Measurements from ENCODE around the gene CLIC3.

The CLIC3 gene

DNA sequence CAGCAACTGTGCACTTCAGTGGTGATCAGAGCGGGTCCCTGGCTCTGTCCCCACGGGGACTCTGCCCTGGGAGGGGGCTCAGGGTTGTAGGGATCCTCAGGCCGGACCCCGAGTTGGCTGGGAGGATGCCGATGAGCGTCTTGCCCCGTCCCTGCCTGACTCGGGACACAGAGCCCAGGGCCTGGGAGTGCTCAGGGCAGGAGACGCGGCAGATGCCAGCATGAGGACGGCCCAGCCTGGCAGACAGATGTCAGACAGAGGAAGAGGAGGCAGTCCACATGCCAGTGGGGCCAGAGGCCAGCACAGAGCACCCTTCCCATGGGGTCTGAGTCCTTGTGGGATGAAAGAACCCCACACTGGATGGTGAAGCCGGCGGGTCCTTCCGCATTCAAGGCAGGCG is 33.0 kb downstream of the CLIC3 start:
- DNase-seq = no peak

DNA sequence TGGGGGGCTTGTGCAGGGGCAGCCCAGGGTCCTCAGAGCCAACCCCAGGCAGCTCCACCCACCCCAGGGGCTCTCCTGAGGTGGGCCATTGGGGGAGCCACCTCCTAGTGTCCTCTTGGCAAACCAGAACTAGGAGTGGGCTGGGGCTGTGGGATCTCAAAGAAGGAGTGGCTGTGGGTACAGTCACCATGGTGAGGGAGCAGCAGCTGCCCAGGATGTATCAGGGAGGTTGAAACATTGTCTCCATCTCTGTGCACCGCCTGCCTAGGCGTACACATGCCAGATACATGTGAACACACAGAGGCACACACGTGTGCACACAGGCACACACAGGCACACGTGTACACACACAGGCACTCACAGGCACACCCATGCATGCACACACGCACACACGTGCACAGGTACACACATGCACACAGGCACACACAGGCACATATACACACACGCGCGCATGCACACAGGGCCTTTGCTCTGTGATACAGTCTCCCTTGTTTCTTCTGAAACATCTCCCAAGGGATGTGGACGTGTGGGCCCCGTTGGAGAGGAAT is 33.6 kb downstream of the CLIC3 start:
- no peak for DNase-seq

DNA sequence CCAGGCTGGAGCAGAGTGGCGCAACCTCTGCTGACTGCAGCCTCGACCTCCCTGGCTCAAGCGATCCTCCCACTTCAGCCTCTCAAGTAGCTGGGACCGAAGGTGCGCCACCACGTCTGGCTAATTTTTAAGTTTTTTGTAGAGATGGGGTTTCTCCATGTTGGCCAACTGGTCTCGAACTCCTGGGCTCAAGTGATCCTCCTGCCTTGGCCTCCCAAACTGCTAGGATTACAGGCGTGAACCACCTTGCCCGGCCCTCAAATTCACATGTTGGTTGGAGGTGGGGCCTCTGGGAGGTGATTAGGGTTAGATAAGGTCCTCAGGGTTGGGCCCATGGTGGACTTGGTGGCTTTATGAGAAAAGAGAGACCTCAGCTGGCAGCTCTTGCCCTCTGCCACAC is 34.2 kb downstream of the CLIC3 start:
- no peak for DNase-seq

DNA sequence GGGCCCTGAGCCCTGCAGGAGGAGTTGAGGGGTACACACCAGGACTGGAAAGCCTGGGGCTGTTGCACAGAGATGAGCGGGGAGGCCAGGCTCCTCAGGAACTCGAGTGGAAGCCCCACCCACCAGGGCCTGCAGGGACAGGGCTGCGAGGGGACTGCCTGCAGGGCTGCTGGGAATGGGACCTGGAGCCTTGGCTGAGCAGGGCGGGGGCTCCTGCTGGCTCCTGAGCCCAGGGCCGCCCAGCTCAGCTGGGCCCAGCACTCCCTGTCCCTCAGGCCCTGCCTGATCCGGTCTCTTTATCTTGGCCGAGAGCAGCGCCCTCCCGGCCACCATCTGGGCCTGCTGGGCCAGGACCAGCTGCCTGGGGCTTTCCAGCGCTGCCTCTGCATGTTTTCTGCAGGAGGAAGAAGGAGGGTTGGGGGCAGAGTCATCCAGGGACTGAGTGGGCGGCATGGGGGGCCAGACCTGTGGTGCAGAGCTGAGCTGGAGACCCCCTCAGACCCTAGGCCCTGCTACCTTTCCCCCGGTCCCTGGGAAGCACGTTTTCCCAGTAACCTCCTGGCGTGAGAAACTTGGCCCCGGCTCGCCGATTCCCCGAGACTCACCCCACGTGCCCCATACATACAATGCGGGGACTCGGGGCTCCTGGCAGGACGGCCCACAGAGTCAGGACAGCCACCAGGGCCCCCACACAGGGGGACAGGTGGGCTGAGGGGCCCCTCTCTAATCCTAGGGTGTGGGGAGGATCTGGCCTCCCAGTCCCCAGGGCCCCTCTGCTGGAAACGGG is 34.9 kb downstream of the CLIC3 start:
- DNase-seq = no peak

DNA sequence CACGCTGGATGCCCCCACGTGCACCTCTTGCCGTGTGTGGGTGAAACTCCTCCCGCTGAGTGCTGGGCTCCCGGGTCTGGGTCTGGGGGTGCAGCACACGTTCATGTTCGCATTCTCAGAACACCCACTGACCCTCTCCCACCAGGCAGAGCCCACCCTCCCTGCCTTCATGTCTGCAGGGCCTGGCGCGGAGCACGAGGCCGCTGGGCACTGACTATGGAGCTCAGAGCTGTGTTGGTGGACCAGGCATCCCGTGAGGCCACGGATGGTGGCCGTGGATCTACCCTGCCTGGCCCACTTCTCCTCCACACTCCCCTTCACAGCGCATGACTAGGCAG is 35.5 kb downstream of the CLIC3 start:
- no peak for DNase-seq

DNA sequence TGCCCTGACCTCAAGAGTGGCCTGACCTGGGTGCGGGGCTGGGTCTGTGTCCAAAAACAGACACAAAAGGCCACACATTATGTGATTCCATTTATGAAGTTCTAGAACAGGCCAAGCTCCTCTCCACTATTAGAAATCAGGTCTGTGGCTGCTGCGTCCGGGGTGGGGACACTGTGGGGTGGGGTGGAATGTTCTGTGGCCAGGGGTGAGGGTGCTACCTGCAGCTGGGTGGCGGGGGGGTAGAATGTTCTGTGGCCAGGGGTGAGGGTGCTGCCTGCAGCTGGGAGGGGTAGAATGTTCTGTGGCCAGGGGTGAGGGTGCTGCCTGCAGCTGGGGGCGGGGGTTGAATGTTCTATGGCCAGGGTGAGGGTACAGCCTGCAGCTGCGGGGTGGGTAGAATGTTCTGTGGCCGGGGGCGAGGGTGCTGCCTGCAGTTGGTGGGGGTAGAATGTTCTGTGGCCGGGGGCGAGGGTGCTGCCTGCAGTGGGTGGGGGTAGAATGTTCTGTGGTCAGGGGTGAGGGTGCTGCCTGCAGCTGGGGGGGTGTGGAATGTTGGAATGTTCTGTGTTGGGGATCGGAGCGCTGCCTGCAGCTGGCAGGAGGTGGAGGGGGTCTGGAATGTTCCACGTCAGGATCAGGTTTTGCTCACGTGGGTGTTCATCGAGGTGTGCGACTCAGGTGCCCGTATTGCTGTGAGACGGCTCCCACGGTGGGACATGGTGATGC is 36.0 kb downstream of the CLIC3 start:
- no peak for DNase-seq

DNA sequence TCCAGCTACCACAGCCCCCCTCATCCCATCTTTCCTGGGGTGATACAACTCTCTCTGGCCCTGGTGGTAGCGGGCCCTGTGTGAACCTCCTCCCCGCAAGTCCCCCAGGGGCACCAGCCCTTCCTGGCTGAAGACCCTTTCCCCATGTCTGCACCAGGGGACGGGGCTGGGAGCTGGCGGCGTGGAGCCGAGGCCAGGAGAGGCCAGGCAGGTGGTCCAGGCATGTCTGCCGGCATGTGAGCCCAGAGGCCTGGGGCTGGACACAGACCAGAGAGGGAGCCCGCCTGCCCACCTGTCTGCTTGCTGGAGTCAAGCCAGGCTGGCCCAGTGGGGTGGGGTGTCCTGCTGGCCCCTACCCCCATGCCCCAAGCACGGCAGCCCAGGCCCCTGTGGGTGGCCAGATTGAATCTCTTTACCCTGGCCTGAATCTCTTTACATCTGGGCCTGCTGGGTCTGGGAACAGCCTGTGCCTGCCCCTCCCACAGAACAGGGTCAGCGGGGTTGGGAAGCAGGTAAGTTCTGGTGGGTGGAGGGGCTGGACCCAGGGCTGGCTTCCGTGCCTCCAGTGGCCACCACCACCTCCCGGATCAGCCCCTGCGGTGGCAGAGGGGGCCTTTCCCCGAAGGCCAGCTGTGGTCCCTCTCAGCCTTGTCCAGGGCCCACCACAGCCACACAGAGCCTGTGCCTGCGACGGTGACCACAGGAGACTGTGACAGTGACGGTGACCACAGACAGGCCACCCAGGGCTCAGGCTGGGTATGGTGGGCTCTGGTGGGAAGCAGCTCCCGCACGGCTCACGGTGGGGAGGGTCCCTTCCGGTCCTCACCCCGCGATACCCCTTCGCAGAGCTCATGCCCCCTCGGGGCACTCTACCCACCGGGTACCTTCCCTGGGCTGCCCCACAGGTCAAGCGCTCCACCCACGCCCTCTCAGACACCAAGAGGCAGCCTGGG is 37.2 kb downstream of the CLIC3 start:
- no peak for DNase-seq

DNA sequence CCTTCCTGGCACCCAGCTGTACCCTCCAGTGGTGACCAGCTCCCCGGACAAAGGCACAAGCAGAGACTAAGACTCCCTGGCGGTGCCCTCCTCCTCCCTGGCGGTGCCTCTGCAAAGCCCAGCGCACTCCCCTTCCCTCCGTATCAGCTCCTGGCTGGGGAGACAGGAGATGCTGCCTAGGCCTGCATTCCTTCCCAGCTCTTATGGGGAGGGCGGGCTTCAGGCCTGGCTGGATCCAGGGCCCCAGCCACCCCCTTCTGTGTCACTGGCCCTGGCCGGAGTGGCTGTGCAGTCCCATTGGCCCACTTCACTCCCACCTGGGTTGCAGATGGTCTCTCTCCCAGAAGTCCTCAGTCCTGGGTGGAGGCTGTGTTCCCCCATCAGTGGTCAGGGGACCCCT is 37.9 kb downstream of the CLIC3 start:
- no peak for DNase-seq

DNA sequence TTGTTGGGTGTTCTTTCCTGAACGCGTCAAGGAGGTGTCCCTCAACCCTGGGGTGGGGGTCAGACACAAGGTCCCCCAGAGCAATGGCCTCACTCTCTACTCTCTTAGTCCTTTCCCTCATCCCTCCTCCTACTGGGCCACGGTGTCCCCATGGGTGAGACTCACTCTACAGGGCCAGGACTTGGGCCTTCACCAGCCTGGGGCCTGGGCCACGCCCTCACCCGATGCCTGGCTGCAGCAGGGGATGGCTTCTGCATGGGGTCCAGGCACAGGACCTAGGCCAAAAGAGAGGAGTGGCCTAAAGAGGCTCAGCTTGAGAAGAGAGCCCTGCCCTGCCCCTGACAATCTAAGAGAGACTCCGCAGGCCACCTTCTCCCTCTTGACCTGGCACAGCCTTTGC is 38.5 kb downstream of the CLIC3 start:
- DNase-seq = no peak

DNA sequence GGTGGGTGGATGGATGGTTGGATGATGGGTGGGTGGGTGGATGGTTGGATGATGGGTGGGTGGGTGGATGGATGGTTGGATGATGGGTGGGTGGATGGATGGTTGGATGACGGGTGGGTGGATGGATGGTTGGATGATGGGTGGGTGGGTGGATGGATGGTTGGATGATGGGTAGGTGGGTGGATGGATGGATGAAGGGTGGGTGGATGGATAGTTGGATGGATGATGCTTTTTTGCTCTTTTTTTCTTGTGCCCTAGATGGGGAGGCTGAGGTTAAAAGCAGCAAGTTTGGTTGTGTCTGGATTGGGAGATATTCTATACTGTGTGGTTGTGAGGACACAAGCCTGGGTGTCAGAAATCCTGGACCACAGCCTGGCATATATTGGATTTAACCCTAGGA is 38.9 kb downstream of the CLIC3 start:
- DNase-seq = no peak

DNA sequence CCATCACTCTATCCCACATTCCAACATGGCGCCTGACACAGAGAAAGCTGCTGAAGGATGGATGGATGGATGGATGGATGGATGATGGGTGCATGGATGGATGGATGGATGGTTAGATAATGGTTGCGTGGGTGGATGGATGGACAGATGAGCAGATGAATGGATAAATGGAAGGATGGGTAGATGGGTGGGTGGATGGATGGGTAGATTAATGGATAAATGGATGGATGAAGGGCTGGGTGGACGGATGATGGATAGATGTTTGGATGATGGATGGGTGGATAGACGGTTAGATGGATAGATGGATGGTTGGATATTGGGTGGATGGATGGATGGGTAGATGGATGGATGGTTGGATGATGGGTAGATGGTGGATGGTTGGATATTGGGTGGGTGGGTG is 39.8 kb downstream of the CLIC3 start:
- no peak for DNase-seq

DNA sequence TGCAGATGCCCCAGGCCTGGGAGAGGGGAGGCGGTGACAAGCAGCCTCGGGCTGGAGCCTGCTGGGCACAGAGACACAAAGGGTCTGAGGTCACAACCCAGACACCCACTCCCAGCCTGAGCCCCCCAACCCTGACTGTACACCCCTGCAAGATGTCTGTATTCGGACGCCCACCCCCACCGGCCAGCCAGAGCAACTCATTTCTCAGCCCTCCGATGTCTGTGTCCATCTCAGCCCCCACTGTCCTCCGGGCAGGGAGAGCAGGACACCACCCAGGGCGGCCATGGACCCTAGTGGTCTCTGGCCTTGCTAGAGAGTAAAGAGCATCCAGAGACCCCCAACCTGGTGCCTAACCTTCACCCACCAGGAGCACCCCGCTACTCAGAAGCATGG is 40.4 kb downstream of the CLIC3 start:
- DNase-seq = no peak

DNA sequence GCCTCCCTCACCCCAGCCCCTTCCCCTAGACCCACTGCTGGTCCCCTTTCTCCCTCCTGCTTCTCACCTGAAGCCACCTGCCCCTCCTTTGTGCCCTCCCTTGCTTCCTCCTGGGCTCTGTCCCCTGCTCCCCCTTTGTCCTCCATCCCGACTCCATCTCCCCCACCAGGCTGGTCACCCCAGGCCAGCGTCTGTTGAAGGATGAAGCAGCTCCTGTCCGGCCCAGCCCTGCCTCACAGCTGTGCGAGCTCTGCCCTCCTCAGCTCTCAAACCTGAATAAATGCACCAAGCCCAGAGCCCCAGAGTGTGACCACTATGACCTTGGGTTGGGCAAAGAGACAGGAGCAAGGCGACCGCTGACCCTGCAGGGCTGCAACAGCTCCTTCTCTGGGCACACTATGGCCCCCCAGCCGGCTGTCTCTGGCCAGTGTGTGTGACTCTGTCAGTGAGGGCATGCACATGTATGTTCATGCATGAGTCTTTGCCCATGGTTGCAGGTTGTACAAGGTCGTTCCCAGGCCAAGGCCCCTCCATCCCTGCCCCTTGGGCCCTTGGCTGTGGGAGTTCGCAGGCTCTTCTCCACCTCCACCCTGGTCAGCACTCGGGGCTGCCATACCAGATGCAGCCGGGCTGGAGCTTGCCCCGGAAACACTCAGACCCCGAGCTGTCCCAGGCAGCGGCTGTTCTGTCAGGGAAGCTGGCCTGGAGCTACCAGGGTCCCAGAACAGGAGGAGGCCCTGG is 41.0 kb downstream of the CLIC3 start:
- DNase-seq = no peak

DNA sequence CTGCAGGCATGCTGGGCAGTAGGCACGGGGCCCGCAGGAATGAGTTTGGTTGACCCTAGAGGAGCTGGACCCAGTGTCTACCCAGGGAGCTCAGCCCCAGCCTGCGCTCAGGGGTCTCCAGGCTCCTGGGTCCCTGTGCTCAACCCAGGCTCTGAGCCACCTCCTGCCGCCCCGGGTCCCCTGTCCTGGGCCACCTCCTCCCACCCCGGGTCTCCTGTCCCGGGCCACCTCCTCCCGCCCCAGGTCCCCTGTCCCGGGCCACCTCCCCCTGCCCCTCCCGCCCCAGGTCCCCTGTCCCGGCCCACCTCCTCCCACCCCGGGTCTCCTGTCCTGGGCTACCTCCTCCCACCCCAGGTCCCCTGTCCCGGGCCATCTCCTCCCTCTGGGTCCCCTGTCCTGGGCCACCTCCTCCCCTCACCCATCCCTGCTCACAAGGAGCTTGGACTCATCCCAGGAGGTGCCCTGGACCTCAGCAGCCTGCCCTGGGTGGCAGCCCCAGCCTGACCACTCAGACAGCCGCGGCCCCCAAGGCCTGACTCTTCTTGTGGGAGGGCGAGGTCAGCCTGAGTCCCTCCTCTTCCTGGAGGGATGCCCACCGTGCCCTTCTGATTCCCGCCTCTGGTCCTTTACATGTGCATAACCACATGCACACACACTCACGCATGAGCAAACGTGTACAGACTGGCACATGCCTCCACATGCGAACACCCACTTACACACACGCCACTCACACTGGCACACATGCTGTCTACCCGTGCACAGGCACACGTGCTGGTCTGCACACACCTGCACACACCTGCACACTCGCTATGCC is 41.9 kb downstream of the CLIC3 start:
- DNase-seq = no peak

DNA sequence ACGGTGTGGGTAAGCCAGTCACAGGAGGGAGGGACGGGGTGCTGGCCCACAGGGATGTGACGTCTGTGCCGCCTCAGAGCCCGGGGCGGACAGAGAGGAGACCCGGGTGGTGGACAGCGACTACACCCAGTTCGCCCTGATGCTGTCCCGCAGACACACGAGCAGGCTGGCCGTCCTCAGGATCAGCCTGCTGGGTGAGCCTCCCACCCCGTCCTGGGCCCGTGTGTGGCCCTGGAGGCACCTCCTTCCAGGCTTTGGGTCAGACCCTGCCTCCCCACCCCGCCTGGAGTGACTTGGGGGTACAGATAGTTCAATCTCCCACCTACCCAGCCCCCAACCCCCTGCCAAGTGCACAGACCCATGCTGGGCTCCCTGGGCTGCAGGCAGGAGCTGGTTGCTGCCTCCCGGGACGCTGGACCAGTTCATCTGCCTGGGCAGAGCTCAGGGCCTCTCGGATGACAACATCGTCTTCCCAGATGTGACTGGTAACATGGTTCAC is 42.5 kb downstream of the CLIC3 start:
- no peak for DNase-seq

DNA sequence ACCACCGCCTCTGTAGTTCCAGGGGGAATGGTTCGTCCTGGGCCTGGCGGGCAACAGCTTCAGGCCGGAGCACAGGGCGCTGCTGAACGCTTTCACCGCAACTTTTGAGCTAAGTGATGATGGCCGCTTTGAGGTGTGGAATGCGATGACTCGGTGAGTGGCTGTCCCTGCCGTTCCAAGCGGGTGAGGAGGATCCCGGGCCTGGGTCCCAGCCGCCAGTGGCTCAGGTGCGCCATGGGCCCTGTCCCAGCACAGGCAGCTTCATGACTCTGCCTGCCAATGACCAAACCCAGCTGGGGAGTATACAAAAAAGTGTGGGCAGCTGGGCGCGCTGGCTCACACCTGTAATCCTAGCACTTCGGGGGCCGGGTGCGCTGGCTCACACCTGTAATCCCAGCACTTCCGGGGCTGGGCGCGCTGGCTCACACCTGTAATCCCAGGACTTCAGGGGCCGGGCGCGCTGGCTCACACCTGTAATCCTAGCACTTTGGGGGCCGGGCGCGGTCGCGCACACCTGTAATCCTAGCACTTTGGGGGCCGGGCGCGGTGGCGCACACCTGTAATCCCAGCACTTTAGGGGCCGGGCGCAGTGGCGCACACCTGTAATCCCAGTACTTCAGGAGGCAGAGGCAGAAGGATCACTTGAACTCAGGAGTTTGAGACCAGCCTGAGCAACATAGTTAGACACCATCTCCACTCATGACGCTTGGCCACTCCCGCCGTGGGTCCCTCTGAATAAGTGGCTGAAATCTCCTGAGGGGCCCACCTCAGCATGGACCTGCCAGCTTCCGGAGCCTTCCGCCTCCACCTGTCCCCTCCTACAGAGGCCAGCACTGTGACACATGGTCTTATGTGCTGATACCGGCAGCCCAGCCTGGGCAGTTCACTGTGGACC is 43.2 kb downstream of the CLIC3 start:
- DNase-seq = no peak

DNA sequence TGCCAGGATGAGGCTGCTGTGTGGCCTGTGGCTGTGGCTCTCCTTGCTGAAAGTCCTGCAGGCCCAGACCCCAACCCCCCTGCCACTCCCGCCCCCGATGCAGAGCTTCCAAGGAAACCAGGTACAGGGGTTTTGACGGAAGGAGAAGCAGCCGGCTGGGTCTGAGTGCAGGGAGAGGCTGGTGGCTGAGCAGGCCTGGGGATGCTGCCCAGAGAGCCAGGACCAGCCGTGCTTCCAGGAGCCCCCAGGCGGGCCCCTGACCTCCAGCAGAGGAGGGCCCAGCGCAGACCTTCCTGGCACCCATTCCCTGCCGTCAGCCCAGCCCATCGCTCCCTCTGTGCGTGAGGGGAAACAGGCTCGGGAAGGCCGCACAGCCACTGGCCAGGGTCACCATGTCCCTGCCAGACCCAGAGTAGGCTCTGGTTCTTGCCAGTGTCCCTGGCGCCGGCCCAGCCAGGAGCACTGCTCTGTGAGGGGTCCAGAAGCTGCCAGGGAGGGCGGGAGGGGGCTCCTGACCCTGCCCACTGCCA is 44.0 kb downstream of the CLIC3 start:
- no peak for DNase-seq

DNA sequence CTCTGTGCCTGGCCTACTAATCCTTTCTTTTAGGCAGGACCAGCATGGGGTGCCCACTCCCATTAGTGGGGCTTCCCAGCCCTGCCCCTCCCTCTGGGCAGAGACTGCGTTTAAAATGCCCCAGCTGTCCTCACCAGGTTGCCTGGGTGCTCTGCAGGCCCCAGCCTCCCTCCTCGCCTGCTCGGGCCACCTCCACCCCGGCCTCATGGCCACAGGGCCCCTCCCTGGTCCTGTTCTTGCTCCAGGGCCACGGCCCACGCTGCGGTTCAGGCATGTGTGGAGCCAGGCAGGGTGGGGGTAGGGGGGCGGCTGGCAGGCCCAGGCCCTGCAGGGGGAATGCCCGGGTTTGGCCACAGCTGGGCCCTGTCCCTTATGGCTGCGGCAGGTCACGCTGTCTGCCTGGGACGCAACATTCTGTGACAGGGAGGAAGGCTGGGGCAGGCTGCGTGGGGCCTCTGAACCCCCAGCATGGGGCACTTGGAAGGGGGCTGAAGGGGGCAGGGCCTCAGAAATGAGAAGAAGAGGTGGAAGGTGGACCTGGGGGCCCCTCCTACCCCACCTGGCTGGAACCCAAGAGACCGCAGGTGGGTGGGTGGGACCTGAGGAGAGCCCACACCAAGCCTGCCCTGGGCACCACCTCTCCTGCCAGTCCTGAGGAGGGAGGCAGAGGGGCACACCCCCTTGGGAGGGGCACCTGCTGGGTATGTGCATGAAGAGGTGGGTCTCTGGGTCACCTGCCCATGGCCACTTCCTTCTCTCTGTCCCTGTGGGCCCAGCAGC is 44.6 kb downstream of the CLIC3 start, which contains the start of gene LCN12:
LCN12 (plus strand) TSS at position 733 of the 780 bp plus-strand sequence. CDS start 55 bp downstream, outside the sequence.
- DNase-seq = no peak

DNA sequence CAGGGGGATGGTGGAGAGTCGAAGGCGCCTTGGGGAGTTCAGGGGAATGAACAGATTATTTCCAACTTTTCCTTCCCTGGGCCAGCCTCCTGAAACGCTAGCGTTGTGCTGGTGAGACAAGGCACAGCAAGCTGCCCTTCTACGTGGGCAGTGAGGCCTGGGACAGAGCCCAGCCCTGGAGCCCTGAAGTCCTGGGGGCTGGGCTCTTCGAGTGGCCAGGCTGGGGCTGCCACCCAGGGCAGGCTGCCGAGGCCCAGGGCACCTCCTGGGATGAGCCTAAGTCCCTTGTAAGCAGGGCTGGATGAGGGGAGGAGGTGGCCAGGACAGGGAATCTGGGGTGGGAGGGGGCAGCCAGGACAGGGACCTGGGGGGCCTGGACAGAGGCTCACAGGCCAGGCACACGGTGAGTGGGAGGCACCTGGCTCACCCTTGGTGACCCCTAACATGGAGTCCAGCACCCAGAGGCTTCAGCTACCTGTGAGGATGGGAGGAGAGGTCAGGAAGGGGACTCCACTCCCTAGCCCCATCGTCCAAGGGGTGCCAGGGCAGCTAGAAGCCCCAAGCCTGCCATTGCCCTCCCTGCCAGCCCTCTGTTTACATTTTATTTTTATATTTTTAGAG is 45.6 kb downstream of the CLIC3 start:
- DNase-seq = no peak

Measured in stimulated activated CD4-positive, alpha-beta T cell treated with anti-CD3 and anti-CD28 coated beads, Interleukin-4, amount 100 ng/mL, for 24 hours (primary cell).